HG03565 (cell line): ENCODE measurements around the gene GALNT16.
"Not testable (repeated sequence)": the region's sequence is repeated elsewhere in the genome, so short reads cannot be mapped to it uniquely, and the experiment has no call there.

ENCODE experiments used
- ATAC-seq: cut with Tn5 transposase; IDR thresholded peaks from one replicate; pipeline ENCODE4 v1.9.1; 2021; ENCODE audit warnings: mild to moderate bottlenecking, moderate library complexity; ENCODE audit not compliant: unreplicated experiment

Gene GALNT16

DNA sequence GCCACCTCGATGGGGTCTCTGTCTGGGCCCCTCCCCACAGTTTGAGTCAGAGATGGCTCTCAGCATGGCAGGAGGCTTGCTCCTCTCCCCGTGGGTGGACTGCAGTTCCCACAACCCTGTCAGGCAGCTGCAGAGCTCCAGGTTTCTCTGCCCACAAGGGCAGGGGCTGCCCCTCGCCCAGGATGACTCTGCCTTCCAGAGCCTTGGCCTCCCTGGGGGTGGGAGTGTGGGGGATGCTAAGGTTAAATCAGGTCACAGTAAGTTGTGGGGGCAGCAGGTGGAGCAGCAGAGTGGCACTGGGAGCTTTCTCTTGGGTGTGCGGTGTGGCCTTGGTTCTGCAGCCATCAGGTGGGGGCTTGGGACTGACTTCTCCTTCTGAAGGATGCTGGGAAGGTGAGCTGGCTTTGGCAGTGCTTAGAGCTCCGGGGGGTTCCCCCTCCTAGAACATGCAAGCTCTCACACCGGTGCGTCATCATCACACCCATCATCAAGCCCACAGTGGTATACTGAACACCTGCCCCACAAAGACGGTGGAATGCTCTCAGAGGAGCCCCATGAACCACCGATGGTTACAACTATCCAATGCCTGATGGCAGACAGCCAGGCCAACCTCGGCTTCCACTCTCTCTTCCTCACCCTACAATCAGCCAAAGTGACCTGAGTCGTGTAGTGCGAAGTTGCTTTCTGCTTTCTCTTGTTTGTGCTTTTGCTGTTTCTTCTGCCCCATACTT lies 98.4 kb downstream of the GALNT16 start:
- ATAC-seq, result no peak

DNA sequence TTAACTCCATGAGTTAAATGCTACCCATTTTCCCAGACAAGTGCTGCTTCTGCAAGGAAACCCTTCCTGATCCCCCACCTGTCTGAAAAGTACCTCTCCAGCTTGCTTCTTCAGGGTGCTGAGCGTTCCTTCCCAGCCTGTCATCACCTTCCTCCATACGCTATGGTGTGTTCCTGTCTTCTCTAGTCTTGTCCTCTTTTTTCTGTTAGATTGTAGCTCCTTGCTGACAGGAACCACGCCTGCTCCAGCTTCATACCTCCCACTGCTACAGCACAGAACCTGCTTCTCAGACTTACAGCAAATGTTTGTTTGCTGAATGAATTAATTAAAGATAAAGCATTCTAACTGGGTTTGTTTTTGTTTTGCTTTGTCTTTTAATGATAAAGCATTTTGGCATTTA lies 99.0 kb downstream of the GALNT16 start:
- ATAC-seq, result no peak

DNA sequence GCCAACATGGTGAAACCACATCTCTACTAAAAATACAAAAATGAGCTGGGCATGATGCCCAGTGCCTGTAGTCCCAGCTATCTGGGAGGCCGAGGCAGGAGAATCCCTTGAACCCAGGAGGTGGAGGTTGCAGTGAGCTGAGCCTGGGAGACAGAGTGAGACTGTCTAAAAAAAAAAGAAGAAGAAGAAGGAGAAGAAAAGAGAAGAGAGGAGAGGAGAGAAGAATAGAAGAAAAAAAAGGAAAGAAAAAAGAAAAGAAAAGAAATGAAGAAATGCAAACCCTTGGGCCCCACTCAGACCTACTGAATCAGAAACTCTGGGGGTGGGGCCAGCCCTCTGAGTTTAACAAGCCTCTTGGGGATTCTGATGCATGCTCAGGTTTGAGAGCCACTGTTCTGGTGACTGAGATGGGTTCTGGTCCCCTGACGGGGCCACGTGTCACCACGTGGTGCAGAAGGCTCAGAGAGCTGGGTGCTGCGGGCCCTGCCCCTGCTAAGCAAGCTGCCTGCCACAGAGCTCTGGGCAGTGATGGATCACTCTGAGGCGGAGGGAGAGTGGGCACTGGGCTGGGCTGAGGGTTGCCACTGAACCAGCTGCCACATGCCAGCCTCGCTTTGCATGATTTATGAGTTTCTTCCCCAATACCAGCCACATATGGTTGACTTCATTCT lies 100.6 kb downstream of the GALNT16 start:
- ATAC-seq, result peak; percentile 48

DNA sequence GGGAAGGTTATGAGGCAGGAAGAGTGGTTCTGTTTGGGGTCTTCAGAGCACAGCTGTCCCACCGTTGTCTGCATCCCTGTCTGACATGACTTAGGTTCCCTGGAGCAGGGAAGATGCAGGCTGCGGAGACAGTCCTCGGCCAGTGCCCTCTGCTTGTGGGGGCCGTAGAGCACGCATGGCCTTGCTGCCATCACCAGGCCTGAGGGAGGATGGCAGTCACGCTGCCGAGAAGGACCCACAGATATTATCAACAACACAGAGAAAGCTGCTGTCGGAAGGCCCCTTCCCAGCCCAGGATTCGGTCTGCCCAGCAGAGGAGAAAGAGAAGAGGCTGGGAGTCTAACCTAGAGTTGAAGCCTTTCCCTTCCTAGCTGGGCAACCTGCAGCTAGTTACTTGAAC lies 103.1 kb downstream of the GALNT16 start:
- ATAC-seq, result no peak

DNA sequence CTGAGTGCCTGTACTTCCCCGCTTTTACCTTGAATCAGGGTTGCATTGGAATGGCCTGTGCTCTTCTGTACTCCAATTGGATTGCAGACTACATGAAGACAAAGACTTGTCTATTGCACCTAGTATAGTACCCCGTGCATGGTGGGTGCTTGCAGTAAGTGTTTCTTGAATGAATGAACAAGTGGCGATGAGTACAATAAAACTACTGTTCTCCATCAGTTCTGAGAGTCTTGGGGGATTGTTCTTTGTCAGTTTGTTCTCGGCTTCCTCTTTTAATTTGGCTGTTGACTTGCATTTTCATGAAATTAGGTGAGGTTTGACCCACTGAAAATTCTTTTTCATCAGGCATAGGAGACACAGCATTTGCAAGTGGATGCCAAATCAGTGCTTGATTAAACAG lies 104.0 kb downstream of the GALNT16 start:
- no peak for ATAC-seq

DNA sequence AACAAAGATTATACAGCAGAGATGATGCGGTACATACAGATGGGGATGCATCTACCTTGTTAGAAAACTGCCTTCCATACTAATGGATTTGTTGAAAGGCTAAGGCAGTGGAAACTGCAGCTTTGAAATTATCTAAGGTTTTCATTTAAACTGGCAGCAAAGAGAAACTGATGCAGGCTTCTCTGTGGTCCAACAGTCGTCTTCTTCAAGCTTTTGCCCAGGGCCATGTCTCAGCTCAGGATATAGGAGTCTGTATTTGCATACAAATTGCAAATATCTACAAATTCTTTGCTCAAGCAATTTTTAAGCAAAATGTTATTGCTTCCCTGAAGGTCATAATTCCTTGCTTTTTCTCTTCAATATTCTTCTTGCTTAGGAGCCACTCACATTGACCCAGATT lies 104.4 kb downstream of the GALNT16 start:
- ATAC-seq, result no peak

DNA sequence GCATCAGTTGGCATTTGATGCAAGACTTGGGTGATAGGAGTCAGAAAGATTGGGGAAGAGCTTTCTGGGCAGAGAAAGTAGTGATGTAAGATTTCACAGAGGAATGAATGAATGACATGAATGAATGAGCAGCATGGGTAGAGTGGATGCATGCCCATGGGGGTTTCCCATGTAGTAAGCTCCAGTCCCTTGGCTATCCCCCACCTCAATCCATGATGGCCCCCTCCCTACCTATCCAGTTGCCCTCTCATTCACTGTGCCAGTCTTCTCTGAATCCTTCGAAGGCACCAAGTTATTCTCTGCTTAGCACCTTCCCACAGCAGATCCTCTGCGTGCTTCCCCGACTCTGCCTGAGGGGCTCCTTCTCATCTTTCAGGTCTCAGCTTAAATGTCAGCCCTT lies 106.1 kb downstream of the GALNT16 start:
- no peak for ATAC-seq

DNA sequence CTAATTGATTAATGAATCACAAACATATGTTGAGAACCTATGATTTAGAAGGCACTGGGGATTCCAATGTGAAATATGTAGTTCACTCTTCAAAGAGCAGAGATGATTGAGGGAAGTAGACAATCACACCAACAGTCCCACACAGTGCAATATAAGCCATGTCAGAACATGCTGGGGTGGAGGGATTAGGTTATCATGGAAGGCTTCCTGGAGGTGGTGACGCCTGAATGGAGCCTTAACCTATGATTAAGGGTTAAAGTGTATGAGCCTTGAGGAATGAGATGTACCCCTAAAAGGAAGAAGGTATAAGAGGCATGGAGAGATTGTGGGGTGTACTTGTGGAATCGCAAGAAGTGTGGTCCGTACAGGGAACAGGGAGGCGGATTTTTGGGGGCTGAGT lies 106.8 kb downstream of the GALNT16 start:
- ATAC-seq, result no peak

DNA sequence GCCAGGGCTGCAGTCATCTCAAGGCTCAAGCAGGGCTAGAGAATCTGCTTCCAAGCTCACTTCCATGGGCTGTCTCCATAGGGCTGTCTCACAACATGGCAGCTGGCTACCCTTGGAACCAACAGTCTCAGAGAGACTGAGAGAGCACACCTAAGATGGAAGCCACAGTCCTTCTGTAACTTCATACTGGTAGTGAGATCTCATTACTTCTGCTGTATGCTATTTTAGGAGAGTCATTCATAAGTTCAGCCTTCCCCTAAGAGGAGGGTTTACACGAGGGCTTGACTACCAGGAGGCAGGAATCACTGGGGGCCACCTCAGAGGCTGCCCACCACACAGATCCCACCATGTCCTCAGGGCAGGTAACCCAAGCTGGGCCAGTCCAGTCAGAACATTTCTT lies 108.4 kb downstream of the GALNT16 start:
- ATAC-seq, result no peak

DNA sequence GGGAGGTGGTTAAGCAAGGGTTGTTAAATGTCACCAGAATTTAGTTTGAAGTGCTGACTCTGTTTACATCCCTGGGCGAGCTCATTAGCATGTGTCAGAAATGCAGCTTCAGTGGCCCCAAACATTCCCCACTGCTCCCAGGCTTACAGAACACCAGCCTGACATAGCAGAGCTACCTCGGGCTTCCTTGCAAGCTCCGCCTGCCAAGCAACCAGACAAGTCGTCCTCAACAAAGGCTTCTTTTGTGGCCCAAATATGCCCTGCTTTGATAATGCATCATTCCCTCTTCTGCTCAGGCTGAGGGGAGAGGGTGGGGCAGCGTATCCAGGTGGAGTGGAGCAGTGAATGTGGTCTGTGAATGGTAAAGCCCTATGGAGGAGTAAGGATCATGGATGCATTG lies 110.1 kb downstream of the GALNT16 start:
- no peak for ATAC-seq

DNA sequence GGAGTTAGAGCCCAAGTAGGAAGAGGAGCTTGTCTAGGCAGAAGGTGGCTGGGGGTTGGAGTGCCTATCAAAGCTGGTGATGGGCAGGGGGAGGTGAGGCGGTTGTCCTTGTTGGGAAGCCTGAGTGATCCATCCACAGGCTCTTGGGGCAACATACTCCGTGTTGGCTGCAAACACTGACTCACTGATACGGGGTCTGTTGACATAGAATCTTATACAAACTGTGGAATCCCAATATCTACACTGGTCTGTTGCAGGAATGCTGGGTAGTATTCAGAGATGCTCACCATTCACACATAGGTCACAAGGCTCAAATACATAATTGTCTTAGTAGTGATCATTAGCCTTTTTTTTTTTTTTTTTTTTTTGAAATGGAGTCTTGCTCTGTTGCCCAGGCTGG lies 112.2 kb downstream of the GALNT16 start:
- ATAC-seq, result no peak

DNA sequence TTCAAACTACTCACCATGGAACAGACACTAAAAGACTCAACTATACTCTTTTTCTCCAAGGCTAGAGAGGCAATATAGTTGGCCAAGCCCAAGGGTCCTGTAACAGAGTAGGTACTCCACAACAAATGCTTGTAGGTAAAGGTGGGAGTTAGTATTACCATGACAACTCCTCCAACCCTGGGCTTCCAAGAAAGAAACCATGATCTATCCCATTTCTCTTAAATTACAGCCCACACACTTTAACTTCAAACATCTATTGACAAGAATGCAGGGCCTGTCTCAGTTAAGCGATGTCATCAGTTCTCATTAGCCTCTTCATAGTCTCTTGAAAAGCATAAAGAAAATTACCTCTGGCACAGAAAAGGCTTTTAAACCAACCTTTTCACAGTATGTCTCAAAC lies 113.1 kb downstream of the GALNT16 start:
- ATAC-seq, result no peak

DNA sequence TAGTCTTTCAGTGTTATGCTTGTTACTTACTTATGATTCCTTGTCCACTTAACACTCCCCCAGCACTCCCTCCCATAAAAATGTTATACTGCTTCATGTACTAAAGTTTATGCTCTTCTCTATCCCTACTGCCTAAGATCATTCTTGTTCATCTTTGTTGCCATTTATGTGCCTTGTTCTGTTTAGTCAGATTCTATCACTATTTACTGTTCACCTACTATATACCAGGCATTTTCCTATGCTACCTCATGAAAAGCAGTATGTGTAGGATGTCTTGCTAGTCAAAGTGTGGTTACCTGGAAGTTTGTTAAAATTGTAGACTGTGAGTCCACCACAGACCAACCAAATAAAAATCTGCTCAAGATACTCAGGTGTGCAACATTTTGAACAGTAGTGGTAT lies 114.3 kb downstream of the GALNT16 start:
- ATAC-seq, result no peak

DNA sequence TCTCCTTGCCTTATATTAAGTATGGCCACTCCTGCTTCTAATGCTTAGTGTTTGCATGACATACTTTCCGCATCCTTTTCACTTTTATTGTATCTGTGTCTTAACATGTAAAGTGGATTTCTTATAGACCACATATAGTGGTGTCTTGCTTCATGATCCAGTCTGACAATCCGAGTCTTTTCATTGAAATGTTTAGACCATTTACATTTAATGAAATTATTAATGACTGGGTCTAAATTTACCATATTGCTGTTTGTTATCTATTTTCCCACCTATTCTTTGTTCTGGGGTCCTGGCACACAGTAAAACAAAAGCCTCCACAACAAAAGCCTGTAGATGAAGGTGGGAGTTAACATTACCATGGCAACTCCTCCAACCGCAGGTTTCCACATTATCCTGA lies 115.2 kb downstream of the GALNT16 start:
- ATAC-seq, result no peak

DNA sequence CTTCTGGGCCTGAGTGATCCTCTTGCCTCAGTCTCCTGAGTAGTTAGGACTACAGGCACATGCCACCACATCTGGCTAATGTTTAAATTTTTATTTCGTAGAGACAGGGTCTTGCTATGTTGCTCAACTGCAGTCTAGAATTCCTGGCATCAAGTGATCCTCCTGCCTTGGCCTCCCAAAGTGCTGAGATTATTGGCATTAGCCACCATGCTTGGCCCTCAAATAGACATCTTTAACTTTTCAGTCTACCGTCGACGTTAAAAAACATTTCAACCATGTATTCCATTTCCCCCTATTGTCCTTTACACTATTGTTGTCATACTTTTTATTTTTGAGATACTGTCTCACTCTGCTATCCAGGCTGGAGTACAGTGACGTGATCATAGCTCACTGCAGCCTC lies 115.8 kb downstream of the GALNT16 start:
- no peak for ATAC-seq

DNA sequence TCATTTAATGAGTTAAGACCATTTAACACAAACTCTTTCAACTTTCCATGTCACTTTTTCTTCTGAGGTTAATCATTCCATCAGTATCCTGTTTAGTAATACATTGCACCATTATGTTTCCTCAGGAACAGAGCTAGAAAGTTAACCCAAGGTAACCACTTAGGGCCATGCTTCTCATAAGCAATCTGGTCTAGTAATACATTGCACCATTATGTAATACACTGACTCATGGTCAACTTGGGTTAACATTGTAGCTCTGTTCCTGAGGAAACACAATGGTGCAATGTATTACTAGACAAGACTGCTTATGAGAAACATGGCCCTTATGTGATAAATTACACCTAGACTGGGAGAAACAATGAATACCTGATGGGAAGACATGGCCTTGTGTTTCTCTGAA lies 116.5 kb downstream of the GALNT16 start:
- ATAC-seq, result no peak

DNA sequence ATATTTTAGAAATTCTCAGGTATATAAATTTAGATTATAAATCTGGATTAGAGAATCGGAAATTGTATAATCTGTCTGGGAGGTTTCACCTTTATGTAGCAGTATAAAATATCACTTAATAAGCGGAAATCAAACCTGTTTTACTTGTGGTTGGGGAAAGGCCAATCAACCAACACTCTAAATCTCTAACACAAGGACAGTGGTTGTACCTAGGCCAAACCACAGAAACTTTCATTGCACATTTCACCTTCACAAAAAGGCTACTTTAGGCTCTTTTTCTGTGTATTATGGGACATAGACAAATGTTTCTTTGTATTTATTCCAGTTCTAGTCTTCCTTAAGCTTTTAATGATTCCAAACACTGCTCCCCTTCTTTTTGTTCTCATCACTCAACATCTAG lies 118.3 kb downstream of the GALNT16 start:
- no peak for ATAC-seq

DNA sequence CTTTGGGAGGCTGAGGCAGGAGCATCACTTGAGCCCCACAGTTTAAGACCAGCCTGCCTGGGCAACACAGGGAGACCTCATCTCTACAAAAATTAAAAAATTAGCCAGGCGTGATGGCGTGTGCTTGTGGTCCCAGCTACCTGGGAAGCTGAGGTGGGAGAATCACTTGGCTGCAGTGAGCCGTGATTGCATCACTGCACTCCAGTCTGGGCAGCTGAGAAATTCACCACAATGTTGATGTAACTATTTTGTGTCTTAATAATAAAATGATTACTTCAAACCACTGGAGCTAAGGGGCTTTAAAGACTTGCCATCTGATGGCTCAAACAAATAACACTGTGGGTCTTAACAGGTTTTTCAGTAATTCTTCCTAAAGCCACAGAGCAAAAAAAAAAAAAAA lies 127.4 kb downstream of the GALNT16 start:
- ATAC-seq, result no peak

DNA sequence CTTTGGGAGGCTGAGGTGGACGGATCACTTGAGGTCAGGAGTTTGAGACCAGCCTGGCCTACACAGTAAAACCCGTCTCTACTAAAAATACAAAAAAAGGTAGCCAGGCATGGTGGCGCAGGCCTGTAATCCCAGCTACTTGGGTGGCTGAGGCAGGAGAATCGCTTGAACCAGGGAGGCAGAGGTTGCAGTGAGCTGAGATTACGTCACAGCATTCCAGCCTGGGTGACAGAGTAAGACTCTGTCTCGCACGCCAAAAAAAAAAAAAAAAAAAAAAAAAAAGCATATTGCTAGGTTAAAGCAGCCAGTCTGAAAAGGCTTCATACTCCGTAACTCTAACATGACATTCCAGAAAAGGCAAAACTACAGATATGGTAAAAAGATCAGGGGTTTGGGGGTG lies 131.4 kb downstream of the GALNT16 start:
- not testable (repeated sequence) for ATAC-seq

DNA sequence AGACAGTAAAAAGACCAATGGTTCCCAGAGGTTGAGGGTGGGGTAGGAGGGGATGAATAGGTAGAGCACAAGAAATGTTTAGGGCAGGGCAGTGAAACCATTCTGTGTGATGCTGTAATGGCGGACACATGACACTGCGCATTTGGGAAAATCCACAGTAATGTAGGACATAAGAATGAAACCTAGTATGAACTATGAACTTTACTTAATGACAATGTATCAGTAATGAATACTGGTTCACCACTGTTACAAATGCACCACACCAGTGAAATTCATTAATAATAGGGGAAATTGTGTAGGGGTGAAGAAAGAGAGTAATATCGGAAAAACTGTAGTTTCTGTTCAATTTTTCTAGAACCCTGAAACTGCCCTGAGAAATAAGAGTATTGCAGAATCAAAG lies 132.5 kb downstream of the GALNT16 start:
- ATAC-seq, result no peak

DNA sequence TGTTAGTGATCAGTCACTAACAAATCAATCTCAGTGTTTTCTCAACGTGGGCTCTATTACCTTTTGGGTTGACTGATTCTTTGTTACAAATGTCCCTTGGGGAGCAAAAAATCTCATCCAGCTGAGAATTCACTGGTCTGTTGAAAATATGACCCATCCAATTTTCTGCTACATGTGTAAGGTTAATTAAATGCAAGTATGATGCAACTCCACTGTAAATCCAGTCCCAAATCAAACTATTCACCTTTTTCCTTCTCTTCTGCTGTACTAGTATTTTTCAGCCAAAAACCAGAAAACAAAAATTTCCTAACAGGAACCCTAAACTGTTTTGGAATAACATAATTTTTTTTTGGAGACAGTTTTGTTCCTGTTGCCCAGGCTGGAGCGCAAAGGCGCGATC lies 136.0 kb downstream of the GALNT16 start:
- no peak for ATAC-seq

DNA sequence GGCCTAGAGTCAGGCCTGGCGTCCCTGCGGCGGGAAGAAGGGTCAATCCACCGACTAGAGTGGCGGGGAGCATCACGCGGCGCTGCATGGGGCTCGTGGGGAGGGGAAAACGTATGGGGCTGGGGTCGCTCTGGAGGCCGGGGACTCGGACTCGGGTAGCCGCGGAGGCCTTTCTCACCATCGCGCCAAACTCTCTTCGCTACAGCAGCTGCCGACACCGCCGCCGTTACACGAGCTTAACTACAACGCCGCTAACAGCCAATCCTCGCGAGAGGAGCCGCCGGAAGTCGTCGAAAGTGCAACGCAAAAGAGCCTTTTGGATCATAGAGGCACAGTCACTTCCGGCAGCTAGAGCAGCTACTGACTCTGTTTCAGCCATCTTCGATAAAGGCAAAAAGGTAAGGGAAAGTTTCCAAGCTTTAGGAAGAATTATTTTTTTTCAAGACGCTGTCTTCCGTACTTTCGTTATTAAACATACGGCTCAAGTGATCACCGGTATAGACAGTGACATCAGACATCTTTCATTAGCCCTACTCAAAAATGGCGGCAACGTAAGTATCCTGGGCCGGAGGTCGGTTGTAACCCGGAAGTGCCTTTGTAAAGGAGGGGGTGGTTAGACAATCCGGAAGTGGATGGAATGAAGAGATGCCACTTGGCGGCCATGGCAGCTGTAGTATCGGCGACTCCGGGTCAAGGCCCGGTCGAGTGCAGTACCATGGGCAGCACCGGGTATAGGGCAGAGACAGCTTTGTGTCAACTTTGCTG lies 138.3 kb downstream of the GALNT16 start, which contains the start of the genes ERH and SLC39A9:
ERH (minus strand) TSS at position 247 of the 765 bp plus-strand sequence; CDS start at position 181, 66 bp downstream.
SLC39A9 (plus strand) TSS at position 640 of the 765 bp plus-strand sequence. CDS start 678 bp downstream, outside the sequence.
- peak; percentile 71 for ATAC-seq
